Fibroblast of pulmonary artery (primary cell): ENCODE results near the gene NUDT6.

Experiments
- DNase-seq: peaks from one replicate; pipeline ENCODE4 v3.0.0-alpha.2; 2010; ENCODE audit warnings: low read depth
- H3K4me3 ChIP-seq: replicated peaks from 2 replicates; pipeline ENCODE4 v1.5.1; 2011; ENCODE audit warnings: low read depth, mild to moderate bottlenecking, control low read depth, low read length, moderate library complexity
- CTCF ChIP-seq: IDR thresholded peaks from 2 replicates; pipeline ENCODE4 v1.5.1; 2011; ENCODE audit warnings: mild to moderate bottlenecking, control low read depth, low read length, inconsistent platforms; ENCODE audit errors: missing control alignments

Gene NUDT6

GRCh38 chr4:122914938-122915337 is 7.5 kb downstream of the NUDT6 start:
- H3K4me3 ChIP-seq: no peak overlapping the region
- DNase-seq: peak; percentile 54
- TF ChIP-seq CTCF: no peak

GRCh38 chr4:122914292-122914904 is 8.0 kb downstream of the NUDT6 start:
- no peak overlapping the region for H3K4me3 ChIP-seq
- peak; percentile 53 for TF ChIP-seq CTCF
- peak; percentile 76 for DNase-seq

DNA sequence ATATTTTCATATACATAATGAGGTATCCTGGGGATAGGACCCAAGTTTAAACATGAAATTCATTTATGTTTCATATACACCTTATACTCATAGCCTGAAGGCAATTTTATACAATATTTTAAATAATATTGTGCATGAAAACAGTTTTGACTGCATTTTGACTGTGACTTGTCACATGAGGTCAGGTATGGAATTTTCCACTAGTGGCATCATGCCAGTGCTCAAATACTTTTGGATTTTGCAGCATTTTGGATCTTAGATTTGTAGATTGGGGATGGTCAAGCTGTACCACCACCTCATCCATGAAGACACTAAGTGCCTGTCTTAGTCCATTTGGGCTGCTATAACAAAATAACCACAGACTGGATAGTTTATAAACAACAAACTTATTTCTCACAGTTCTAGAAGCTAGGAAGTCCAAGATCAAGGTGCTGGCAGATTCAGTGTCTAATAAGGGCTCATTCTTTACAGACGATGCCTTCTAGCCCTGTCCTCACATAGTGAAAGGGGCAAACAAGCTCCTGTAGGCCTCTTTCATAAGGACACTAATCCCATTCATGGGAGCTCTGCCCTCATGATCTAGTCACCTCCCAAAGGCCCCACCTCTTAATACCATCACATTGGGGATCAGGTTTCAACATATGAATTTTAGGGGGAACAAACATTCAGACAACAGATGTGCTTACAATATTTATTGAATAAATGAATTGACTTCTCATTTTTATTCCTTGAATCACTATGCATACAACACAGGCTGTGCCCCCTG is 9.4 kb downstream of the NUDT6 start:
- H3K4me3 ChIP-seq: no peak overlapping the region
- DNase-seq: no peak

DNA sequence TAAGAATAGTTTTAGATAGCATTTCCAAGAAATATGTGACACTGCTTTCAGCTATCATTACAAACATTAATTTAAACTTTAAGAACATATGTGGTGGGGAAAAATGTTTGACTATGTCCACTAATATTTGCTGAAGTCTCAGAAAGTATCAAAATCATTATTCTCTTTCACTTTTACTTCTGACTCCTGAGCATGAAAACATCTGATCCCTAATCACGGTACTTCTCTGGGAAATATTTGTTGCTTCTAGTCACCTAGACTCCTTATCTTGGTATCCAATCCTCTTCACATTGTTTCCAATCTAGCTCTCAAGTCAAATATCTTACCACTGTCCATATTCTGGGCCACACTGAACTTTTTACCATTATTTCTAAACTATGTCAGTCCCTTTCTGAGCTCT is 10.8 kb downstream of the NUDT6 start:
- no peak for DNase-seq
- no peak overlapping the region for H3K4me3 ChIP-seq
- no peak for TF ChIP-seq CTCF

More for the DNA sequence above, 9.4 kb downstream of the NUDT6 start:
- TF ChIP-seq CTCF: no peak

GRCh38 chr4:122909683-122910082 is 12.7 kb downstream of the NUDT6 start:
- no peak overlapping the region for H3K4me3 ChIP-seq
- no peak for TF ChIP-seq CTCF
- no peak for DNase-seq

DNA sequence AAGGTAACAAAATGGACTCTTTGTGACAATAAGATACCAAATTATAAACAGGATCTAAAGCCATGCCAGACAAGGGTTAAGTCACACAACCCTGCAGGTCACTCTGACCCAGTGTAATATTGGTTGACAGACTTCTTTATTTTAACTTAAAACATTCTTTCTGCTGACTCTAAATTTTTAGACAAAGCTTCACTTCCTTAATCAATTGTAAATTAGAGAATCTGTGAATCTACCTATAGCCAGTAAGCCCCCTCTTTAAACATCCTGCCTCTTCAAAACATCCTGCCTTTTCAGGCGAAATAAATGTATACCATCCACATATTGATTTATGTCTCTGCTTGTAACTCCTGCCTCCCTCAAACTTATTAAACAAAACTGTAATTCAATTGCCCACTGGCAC is 14.2 kb downstream of the NUDT6 start:
- TF ChIP-seq CTCF: no peak
- no peak for DNase-seq
- H3K4me3 ChIP-seq: no peak overlapping the region
